Stimulated activated CD4-positive, alpha-beta T cell treated with anti-CD3 and anti-CD28 coated beads, Interleukin-4, amount 100 ng/mL, for 4 hours (primary cell): ENCODE results near the gene ABCB9.
"Not testable (repeated sequence)": the region's sequence is repeated elsewhere in the genome, so short reads cannot be mapped to it uniquely, and the experiment has no call there.

ENCODE experiments used
- DNase-seq, 2 experiments: peaks; one replicate each; pipeline ENCODE4 v3.0.0-alpha.2; 2020

The ABCB9 gene

DNA sequence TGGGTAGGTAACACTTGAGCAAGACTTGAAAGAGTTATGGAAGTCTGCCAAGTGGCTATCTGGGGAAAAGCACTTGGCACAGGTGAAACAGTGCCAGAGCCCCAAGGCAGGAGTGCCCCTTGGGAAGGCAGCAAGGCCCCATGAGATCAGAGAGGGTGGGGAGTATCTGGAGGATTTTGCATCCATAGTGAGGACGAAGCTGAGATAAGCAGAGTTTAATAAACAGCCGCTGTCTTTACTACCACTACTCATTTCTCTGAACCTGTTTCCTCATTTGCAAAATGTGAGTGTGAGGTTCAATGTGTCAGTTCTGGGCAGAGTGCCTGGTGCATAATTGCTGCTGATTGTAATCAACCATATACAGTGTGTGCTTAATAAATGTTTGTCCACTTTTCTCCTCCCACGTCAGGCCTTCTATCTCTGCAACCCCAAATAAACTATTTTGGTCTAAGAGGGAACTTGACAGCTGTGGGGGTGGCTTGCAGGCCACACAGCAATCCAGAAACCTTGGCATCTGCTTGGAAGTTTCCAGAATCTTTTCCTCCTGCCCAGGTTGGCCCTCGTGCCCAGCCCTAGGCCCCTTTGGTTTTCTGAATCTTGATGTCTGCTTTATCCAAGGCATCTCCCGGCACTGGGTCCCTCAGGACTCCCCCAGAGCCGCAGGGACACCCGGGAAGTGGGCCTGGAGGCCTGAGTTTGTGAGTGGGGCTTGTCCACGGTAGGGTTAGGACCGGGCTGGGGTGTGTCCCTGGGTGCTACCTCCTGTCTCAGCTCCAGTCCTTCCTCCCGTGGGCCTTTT lies 4.5 kb downstream of the ABCB9 start:
- no peak for DNase-seq

DNA sequence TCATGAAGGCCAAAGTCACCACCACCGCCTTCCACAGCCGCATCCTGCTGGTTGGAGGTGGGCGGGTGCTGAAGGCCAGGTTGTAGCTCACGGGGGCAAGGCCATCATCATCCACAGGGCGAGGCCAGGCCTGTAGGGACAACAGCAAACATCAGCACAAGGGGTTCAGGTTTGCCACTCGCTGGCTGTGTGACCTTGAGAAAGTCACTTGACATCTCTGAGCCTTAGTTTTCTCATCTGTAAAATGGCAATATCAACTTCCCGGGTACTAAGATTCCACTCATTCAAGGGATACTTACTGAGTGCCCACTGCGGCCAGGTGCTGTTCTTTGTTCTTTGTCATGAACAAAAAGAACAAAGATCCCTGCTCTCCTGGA lies 6.1 kb downstream of the ABCB9 start:
- DNase-seq: no peak

DNA sequence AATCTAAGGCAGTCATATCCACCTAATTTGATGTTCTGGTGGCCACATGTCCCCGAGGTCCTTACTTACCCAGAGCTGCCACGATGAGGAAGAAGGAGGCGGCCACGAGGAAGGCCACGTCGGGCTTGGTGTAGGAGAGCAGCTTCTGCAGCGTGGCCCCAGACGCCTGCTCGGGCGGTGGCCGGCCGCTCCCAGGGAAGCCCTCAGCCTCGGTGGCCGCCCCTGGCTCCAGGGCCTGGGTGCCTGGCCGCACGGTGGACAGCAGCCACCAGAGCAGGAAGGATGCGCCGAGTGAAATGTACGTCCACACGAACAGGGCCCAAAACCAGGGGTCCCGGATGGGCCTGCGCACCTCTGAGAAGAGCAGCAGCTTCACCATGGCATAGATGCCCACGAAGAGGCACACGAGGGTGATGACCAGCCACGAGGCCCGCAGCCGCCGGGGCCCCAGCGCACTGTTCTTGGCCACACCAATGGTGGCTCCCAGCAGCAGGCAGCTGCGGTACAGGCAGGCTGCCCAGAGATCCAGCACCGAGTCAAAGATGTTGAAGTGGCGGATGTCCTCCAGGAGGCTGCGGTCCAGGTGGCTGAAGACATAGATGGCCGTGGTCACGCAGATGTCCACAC lies 6.6 kb downstream of the ABCB9 start:
- DNase-seq: no peak

GRCh38 chr12:122958198-122958888 lies 7.9 kb downstream of the ABCB9 start:
- no peak for DNase-seq

DNA sequence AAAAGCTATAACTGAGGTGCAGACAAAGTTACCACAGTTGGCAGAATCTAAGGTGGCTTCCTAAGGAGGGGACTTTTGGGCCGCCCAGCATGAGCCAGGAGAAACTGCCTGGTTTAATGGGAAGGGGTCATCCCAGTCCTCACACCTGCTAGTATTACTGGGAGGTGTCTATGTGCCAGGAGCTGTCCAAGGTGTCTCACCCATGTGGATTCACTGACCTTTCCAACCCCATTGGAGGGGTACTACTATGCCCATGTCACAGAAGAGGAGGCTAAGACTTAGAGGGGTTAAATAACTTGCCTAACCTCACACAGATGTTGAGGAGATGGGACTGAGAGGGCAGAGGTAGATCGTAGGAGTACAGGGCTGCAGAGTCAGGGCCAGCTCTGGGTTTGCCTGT lies 10.2 kb downstream of the ABCB9 start:
- DNase-seq: no peak

- no peak for DNase-seq
Observed at GRCh38 chr12:122955156-122955555, 11.1 kb downstream of the ABCB9 start.

- DNase-seq: peak; percentile 62 to 68
Observed at GRCh38 chr12:122951979-122952892, 14.0 kb downstream of the ABCB9 start.

DNA sequence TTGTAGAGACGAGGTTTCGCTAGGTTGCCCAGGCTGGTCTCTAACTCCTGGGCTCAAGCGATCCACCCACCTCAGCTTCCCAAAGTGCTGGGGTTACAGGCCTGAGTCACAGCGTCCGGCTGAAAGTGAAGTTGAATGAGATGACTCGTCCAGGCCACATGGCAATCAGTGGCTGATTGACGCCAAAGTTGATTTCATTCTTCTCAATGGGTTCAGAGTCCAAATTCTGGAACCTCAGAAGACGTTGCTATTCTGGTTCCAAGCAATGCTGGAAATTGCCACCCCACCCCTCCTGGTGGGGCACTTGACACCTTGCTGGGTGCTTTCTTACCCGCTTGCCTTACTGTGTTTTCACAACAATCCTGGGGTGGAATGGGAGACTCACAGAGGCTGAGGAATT lies 14.9 kb downstream of the ABCB9 start:
- DNase-seq: no peak

GRCh38 chr12:122949816-122950675 lies 16.2 kb downstream of the ABCB9 start:
- DNase-seq: no peak

DNA sequence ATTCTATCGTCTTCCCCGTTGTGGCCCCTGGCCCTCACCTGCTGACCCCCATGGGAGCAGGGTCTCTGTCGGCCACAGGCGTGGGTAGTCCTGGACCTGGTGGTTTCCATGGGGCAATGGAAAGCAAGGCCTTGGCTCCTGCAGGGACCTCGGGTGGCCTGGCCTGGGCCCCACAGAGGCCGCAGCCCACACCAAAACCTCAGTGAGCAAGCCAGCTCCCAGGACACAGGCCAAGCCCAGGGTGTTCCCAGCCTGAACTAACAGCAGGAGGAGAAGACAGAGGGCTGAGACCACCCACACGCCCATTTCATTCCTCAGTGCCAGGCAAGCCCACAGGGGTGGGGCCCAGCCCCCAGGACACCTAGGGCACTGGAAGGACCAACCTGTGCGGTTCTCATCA lies 16.9 kb downstream of the ABCB9 start:
- no peak for DNase-seq

DNA sequence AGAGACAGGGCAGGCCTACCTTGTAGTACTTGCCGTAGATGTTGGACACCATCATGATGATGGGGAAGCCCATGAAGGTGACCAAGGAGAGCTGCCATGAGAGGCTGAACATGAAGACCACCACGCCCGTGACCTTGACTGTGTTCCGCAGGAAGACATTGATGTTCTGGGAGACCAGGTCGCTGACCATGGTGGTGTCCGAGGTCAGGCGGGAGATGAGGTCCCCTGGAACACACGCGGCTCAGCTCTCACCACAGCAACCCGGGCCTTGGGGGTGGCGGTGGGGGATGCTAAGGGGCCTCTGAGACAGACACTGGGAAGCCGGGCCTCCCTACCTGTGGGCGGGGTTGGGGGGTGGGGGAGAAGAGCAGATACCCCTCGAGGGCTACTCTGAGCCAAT lies 17.7 kb downstream of the ABCB9 start:
- no peak for DNase-seq

- no peak for DNase-seq
Observed at GRCh38 chr12:122947352-122947792, 18.9 kb downstream of the ABCB9 start.

- DNase-seq: peak; percentile 63 to 81
Observed at GRCh38 chr12:122946690-122947341, 19.4 kb downstream of the ABCB9 start.

DNA sequence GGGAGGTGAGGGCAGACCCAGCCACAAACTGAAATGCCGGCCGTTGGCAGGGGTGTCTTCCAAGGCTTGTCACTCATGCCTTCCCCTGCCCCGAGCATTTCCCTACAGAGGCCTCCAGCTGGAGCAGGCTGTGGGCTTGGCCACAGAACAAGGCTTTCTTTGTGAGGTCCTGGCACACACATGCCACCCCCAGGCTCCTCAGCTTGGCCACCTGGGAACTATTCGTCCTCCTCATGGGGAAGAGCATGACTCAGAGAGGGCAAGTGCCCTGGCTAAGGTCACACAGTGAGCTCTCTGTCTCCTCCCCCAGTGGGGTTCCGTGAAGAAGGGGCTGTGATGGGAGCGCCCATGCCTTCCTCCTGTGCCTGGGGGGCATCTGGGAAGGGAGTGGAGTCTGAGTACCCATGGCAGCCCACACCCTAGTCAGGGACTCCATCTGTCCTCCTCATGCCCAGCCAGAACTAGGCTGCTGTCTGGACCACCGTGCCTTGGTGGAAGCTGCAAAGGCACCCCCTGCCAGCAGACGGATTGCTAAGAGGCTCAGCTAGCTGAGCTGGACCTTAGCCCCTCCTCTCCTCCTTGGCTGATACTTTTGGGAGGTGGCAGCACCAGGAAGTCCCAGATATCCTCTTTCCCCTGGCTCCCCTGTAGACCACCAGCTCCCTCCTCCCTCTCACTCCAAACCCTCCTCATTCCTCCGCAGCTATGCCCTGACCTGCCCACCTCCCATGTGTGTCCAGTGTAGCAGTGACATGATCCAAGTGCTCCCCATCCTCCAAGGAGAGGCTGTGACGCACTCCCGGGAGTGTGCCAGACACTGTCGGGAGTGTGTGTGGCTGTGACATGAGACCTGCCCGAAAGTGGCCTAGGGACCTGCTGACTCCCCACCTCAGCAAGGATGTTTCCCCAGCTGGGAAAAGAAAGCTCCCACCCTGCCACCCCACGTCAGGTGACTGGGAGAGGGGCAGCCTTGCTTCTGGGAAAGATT lies 21.4 kb downstream of the ABCB9 start:
- DNase-seq: no peak

DNA sequence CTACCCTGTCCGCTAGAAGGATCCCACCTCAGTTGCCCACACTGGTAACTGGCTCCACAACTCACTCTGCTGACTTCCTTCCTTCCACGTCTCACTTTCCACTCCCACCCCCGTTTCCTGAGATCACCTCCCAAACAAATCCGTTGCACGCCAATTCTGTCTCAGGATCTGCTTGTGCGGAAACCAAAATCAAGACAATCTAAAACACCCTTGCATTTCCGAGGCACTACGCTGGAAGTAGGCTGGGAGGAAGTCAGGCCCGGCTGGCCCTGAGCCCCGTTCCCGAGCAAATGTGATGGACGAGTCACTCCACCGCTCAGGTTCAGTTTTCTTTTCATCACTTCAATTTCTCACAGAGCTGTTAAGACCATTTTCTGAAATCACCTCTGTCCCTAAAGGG lies 23.1 kb downstream of the ABCB9 start:
- DNase-seq: no peak

DNA sequence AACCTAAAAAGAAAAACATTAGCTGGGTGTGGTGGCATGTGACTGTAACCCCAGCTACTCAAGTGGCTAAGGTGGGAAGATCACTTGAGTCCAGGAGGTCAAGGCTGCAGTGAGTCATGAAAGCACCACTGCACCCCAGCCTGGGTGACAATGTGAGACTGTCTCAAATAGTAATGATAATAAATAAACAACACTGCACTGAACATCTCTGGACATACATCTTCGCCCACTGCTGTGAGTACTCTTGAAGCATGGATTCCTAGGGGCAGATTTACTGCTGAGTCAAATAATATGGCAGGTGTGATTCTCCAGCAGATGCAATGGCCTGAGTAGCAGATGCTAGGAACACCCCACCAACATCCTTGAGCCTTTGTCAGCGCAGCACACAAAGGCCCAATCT lies 23.6 kb downstream of the ABCB9 start:
- DNase-seq: no peak

DNA sequence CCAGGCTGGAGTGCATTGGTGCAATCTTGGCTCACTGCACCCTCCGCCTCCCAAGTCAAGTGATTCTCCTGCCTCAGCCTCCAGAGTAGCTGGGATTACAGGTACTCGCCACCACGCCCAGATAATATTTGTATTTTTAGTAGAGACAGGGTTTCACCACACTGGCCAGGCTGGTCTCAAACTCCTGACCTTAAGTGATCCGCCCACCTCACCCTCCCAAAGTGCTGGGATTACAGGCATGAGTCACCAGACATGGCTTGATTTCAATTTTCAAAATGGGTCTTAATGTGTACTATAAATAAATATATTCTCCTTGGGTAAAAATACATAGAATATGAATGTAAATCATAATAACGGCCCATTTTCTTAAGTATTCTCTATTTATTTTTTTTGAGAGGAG lies 24.9 kb downstream of the ABCB9 start:
- not testable (repeated sequence) for DNase-seq

DNA sequence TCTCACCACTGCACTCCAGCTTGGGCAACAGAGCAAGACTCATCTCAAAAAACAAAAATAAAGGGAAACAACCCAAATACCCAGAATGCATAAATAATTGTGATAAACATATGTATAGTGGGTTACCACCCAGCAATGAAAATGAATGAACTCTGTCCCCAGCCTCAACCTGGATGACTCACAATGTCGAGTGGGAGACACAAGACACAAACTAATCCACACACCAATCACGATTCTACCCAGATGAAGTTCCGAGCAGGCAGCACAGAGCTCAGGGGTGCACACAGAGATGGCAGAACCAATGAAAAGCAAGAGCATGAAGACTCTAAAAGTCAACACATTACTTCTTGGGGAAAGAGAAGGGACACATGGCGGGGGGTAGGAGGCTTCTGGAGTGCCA lies 27.1 kb downstream of the ABCB9 start:
- no peak for DNase-seq

GRCh38 chr12:122937622-122938091 lies 28.6 kb downstream of the ABCB9 start:
- DNase-seq: no peak

- no peak for DNase-seq
Observed at GRCh38 chr12:122935318-122935717, 30.9 kb downstream of the ABCB9 start.
